Activated naive CD8-positive, alpha-beta T cell (primary cell): ENCODE results near the gene CTNNB1.

Source experiments
- H3K27ac Mint-ChIP-seq: one replicate; pipeline ENCODE4 v1.8.0; 2021; ENCODE audit warnings: mixed read lengths
- H3K27me3 Mint-ChIP-seq: one replicate; pipeline ENCODE4 v1.8.0; 2021; ENCODE audit warnings: mixed read lengths
- H3K36me3 Mint-ChIP-seq: one replicate; pipeline ENCODE4 v1.8.0; 2021; ENCODE audit warnings: mixed read lengths
- H3K4me1 Mint-ChIP-seq: one replicate; pipeline ENCODE4 v1.8.0; 2021; ENCODE audit warnings: low read depth, mixed read lengths
- H3K4me3 Mint-ChIP-seq: one replicate; pipeline ENCODE4 v1.8.0; 2021; ENCODE audit warnings: mild to moderate bottlenecking, mixed read lengths
- H3K9me3 Mint-ChIP-seq: one replicate; pipeline ENCODE4 v1.8.0; 2021; ENCODE audit warnings: low read depth, mixed read lengths

The CTNNB1 gene

DNA sequence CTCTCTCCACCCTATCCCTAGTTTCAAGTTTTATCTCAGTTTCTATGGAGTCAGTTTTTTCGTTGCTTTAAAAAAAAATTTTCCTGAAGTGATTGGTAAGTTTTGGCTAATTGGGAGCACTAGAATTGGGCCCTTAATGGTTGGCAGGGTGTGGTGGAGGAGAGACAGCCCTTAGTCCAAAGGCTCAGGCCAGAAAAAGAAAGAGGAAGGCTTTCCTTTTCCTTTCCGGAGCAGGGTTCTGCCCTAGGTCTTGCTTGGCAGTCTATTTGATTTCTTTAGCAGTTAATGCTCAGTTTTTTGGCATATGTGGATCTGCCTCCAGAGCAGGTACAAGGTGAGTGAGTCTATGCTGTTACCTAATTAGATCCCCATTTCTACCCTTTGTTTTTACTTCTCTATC, 22.7 kb downstream of the CTNNB1 start:
- peak overlapping the region; percentile 66 for H3K27ac Mint-ChIP-seq
- H3K27me3 Mint-ChIP-seq: no peaks in the 10 kb centered on the region
- peak overlapping the region; percentile 4 for H3K4me3 Mint-ChIP-seq
- peaks cover 69% of the 10 kb centered on the region for H3K4me1 Mint-ChIP-seq
- H3K36me3 Mint-ChIP-seq: peaks cover 14% of the 10 kb centered on the region
- H3K9me3 Mint-ChIP-seq: no peaks in the 10 kb centered on the region

DNA sequence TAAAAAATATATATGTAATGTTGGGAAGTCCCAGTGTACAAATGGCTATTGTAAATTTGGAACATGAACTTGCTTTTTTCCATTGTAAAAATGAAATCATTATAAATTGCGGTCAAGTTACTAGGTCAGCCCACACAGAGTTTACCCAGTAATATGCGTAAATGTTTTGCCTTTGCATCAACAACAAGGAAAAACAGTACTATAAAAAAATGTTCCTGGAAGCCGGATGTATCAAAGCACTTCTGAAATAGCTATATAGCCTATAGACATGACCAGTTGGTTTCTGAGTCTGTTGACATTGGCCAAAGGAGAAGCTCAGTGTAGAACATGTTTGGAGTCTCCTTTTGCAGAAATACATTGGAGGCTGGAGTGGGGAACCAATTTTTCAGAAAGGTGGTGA, 23.2 kb downstream of the CTNNB1 start:
- Mint-ChIP-seq H3K27ac (no peak overlapping the region), H3K4me3 (no peak overlapping the region), H3K4me1 (peaks cover 65% of the 10 kb centered on the region), H3K9me3 (no peaks in the 10 kb centered on the region), H3K36me3 (peaks cover 14% of the 10 kb centered on the region), H3K27me3 (no peaks in the 10 kb centered on the region)

DNA sequence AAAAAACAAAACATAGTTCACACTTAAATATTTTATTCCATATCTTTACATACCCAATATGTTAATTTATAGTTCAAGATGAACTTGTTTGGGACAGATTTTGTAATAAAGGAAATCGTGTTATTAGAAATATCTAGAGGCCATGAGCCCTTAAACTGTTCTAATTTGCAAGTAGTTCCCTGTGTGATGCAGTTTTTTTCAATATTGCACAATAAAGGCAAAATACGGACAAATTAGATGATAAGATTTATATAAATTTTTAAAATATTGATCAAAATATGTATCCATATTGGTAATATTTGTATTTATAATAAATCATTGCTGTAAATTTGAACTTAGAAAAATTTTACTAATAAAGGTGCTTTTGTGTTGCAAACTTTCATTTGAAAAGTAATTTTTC, 23.8 kb downstream of the CTNNB1 start:
- Mint-ChIP-seq H3K4me3 (no peak overlapping the region), H3K9me3 (no peaks in the 10 kb centered on the region), H3K27ac (no peak overlapping the region), H3K27me3 (no peaks in the 10 kb centered on the region), H3K4me1 (peaks cover 65% of the 10 kb centered on the region), H3K36me3 (peaks cover 15% of the 10 kb centered on the region)

GRCh38 chr3:41223691-41224090, 24.4 kb downstream of the CTNNB1 start:
- Mint-ChIP-seq H3K27ac (peak overlapping the region; percentile 76), H3K9me3 (no peaks in the 10 kb centered on the region)

DNA sequence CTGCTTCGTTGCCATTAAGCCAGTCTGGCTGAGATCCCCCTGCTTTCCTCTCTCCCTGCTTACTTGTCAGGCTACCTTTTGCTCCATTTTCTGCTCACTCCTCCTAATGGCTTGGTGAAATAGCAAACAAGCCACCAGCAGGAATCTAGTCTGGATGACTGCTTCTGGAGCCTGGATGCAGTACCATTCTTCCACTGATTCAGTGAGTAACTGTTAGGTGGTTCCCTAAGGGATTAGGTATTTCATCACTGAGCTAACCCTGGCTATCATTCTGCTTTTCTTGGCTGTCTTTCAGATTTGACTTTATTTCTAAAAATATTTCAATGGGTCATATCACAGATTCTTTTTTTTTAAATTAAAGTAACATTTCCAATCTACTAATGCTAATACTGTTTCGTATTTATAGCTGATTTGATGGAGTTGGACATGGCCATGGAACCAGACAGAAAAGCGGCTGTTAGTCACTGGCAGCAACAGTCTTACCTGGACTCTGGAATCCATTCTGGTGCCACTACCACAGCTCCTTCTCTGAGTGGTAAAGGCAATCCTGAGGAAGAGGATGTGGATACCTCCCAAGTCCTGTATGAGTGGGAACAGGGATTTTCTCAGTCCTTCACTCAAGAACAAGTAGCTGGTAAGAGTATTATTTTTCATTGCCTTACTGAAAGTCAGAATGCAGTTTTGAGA, 25.0 kb downstream of the CTNNB1 start:
- peaks cover 62% of the 10 kb centered on the region for H3K4me1 Mint-ChIP-seq
- peak overlapping the region; percentile 76 for H3K27ac Mint-ChIP-seq
- no peaks in the 10 kb centered on the region for H3K9me3 Mint-ChIP-seq
- no peak overlapping the region for H3K4me3 Mint-ChIP-seq
- peaks cover 20% of the 10 kb centered on the region for H3K36me3 Mint-ChIP-seq
- no peaks in the 10 kb centered on the region for H3K27me3 Mint-ChIP-seq

More at GRCh38 chr3:41223691-41224090, 24.4 kb downstream of the CTNNB1 start:
- Mint-ChIP-seq H3K27me3 (no peaks in the 10 kb centered on the region), H3K4me1 (peaks cover 66% of the 10 kb centered on the region), H3K4me3 (no peak overlapping the region), H3K36me3 (peaks cover 20% of the 10 kb centered on the region)

DNA sequence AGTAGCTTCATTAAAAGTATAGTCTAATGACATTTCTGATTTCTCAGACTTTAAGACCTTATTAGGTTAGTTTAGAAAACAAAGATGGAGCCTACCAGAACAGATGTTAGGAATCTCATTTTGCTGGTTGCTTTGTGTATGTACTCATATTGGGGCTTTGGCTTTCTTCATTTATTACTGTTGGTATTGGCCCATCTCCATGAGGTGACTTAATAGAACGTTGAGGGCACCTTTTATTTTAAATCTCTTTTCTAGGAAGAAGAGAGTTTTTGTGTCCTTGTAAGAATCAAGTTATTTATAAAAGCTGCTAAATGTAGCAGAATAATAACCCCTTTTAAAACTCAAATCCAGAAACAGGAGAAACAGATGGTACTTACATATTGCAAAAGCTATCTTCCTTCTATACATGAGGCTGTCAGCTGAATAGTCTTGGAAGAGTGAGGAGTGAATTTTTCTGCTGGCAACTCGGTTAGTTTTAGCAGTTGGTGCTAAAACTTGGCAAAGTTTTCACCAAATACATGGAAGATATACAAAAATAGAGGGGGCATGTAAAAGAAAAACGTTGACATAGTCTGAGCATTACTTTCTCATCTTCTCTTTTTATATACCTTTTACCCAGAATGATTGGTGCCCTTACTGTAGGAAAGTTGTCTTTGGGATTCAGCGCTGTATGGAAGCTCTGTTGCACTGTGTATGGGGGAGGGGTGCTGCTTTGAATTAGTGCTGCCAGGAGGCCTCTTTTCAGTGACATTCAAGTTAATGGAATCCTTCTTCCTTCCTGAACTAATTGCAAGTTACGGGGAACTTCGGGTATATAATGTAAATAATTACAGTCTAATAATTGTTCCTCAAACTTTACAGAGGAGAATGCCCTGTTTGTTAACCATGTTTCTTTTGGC, 35.8 kb downstream of the CTNNB1 start:
- peaks cover 6% of the 10 kb centered on the region for H3K36me3 Mint-ChIP-seq
- no peak overlapping the region for H3K27ac Mint-ChIP-seq
- H3K4me3 Mint-ChIP-seq: no peak overlapping the region
- no peaks in the 10 kb centered on the region for H3K4me1 Mint-ChIP-seq
- no peaks in the 10 kb centered on the region for H3K27me3 Mint-ChIP-seq
- H3K9me3 Mint-ChIP-seq: no peaks in the 10 kb centered on the region

GRCh38 chr3:41236228-41236627, 36.9 kb downstream of the CTNNB1 start:
- Mint-ChIP-seq H3K4me3 (no peak overlapping the region), H3K36me3 (peaks cover 2% of the 10 kb centered on the region), H3K27me3 (no peaks in the 10 kb centered on the region), H3K9me3 (no peaks in the 10 kb centered on the region), H3K4me1 (no peaks in the 10 kb centered on the region), H3K27ac (no peak overlapping the region)

- no peaks in the 10 kb centered on the region for H3K4me1 Mint-ChIP-seq
Measured at GRCh38 chr3:41237907-41238306, 38.6 kb downstream of the CTNNB1 start.

GRCh38 chr3:41239587-41239986, 40.3 kb downstream of the CTNNB1 start:
- peaks cover 2% of the 10 kb centered on the region for H3K36me3 Mint-ChIP-seq
- peak overlapping the region; percentile 54 for H3K27ac Mint-ChIP-seq
- H3K4me3 Mint-ChIP-seq: no peak overlapping the region

More at GRCh38 chr3:41237907-41238306, 38.6 kb downstream of the CTNNB1 start:
- Mint-ChIP-seq H3K36me3 (peaks cover 2% of the 10 kb centered on the region), H3K27ac (peak overlapping the region; percentile 48), H3K27me3 (no peaks in the 10 kb centered on the region), H3K4me3 (no peak overlapping the region), H3K9me3 (no peaks in the 10 kb centered on the region)

GRCh38 chr3:41241161-41241560, 41.9 kb downstream of the CTNNB1 start:
- no peak overlapping the region for H3K27ac Mint-ChIP-seq
- H3K4me3 Mint-ChIP-seq: no peak overlapping the region
- no peaks in the 10 kb centered on the region for H3K4me1 Mint-ChIP-seq
- peaks cover 2% of the 10 kb centered on the region for H3K36me3 Mint-ChIP-seq
- H3K9me3 Mint-ChIP-seq: no peaks in the 10 kb centered on the region
- H3K27me3 Mint-ChIP-seq: no peaks in the 10 kb centered on the region

More at GRCh38 chr3:41239587-41239986, 40.3 kb downstream of the CTNNB1 start:
- Mint-ChIP-seq H3K4me1 (no peaks in the 10 kb centered on the region), H3K9me3 (no peaks in the 10 kb centered on the region), H3K27me3 (no peaks in the 10 kb centered on the region)

GRCh38 chr3:41241800-41242571, 42.7 kb downstream of the CTNNB1 start:
- H3K27ac Mint-ChIP-seq: no peak overlapping the region
- H3K4me3 Mint-ChIP-seq: no peak overlapping the region

GRCh38 chr3:41243183-41243582, 43.9 kb downstream of the CTNNB1 start:
- Mint-ChIP-seq H3K4me3 (no peak overlapping the region), H3K27me3 (no peaks in the 10 kb centered on the region), H3K36me3 (no peaks in the 10 kb centered on the region), H3K9me3 (no peaks in the 10 kb centered on the region), H3K27ac (no peak overlapping the region), H3K4me1 (no peaks in the 10 kb centered on the region)

More at GRCh38 chr3:41241800-41242571, 42.7 kb downstream of the CTNNB1 start:
- peaks cover 2% of the 10 kb centered on the region for H3K36me3 Mint-ChIP-seq
- no peaks in the 10 kb centered on the region for H3K4me1 Mint-ChIP-seq
- no peaks in the 10 kb centered on the region for H3K9me3 Mint-ChIP-seq
- no peaks in the 10 kb centered on the region for H3K27me3 Mint-ChIP-seq

DNA sequence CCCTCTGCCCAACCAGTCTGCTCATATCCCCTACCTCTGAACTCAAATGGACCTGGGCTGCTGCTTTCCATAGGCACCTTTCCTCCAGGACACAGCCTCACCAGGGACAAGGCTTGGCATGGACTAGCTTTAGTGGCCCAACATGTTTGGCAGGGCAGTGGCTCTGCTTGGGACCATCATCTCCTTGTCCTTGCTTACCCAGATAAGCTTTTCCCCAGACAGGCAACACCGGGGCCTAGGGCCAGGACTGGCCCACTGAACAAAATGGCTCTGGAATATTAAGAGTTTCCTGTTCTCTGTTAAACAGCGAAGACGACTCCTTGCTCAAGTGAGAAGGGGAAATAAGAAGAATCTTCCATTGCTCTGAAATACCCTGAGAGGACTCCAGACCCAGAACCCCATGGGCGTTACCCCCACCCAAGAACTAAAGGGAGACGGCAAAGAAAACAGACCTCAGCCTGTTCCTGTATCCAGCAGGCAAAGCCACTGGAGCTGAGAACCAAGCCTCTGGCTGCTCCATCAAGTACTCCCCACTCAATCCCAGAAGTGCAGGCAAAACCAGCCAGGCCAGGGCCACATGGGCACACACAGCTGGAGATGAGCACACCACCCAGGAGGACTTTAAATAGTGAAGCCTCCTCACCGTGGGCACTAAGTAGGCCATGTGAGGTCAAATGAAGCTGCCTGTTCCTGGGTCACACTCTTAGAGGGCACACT, 45.5 kb downstream of the CTNNB1 start:
- no peaks in the 10 kb centered on the region for H3K36me3 Mint-ChIP-seq
- no peaks in the 10 kb centered on the region for H3K9me3 Mint-ChIP-seq
- H3K27ac Mint-ChIP-seq: peak overlapping the region; percentile 12
- H3K4me3 Mint-ChIP-seq: no peak overlapping the region
- no peaks in the 10 kb centered on the region for H3K27me3 Mint-ChIP-seq
- H3K4me1 Mint-ChIP-seq: no peaks in the 10 kb centered on the region
